ENCODE data around the gene FMO1. TPM values are rescaled to one million over a fixed set of nuclear protein-coding genes. Genes with fewer than 3 reads are reported as not detected.
"Not testable (repeated sequence)": the region's sequence is repeated elsewhere in the genome, so short reads cannot be mapped to it uniquely, and the experiment has no call there.

Gene FMO1
- polyA plus RNA-seq, 12 donors, result 2.7 to 34.9 (median 6.5) TPM; not detected in 1

GRCh38 chr1:171279234-171279633, 30.9 kb downstream of the FMO1 start:
- no peak for DNase-seq

DNA sequence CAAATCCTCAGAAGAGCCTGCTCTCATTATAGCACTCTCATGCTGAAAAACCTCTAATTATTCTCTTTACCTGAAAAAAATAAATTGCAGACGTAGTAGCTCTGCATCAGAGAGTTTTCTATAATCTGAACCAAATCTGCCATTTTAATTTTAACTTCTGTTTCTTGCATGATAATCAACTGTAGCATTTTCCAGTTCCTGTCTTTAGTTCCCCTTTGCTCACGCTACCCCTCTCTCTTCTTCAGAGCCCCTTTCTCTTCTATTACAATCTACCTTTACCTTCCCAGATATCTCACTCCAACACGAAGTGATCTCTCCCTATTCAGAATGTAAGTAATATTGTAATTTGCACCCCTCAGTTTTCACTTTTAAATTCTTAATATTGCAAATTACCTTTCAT, 31.4 kb downstream of the FMO1 start:
- DNase-seq, result no peak

- DNase-seq, result no peak
These were observed 32.3 kb downstream of the FMO1 start for GRCh38 chr1:171280599-171280998.

DNA sequence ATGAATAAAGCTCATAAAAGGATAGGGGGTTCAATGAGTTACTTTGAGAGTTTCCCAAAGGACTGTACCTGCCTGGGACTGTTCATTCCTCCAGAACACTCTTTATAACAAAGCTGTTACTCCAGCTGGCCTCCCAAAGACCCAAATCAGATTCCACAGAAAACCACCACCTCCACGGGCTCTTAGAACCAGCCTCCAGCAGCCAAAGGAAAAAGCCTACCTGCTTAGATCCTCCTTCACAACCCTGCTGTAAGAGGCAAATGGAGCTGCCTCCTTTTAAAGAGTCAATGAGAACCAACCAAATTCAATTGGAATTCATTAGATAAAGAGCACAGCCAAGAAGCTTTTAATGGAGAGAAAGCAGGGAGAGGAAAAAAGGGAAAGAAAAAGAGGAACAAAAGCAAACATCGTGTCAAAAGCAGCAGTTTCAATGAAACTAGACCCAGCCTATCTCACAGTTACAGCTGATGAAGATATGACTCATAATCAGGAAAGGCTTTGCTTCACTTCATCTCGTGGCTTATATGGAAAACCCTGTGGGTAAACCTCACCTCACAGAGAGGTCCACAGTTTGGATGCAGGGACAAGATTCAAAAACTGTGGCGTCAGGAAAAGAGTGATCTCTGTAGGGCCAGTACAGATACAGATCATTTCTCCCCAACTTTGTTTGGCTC, 37.9 kb downstream of the FMO1 start:
- DNase-seq, result no peak

GRCh38 chr1:171290621-171291020, 42.3 kb downstream of the FMO1 start:
- DNase-seq, result no peak

DNA sequence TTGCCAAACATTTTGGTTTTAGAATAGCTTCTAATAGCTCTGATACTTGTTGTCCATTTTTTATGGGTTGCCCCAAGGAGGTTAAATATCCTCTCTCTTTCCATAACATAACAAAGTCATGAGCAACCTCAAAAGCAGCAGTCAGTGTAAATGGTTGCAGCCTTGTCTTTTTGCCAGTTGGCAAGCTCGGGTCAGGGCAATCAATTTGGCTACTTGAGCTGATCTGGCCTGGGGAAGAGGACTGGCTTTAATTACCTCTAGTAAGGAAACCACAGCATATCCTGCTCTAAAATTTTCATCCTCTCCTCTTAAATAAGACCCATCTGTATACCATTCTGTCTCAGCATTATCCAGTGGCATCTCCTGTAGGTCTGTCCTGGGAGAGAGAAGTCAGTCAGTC, 44.5 kb downstream of the FMO1 start:
- no peak for DNase-seq

- not testable (repeated sequence) for DNase-seq
These were observed 47.1 kb downstream of the FMO1 start for GRCh38 chr1:171295383-171295782.

DNA sequence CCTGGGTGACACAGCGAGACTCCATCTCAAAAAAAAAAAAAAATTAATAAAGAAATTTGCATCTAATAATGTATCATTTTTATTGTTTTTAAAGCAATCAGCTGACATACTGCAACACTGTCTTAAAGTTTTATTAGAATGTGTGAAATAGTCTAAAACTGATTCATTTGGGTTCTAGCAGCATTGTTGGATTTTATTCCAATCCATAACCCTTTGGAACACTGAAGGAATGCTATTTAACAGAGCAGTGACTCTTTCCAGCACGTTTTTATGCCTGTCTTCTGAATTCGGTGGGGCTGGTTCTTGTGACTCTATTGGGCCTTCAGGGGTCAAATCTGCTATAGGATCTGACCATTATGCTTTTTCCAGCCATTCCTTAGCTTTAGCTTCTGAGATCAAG, 47.5 kb downstream of the FMO1 start:
- no peak for DNase-seq

DNA sequence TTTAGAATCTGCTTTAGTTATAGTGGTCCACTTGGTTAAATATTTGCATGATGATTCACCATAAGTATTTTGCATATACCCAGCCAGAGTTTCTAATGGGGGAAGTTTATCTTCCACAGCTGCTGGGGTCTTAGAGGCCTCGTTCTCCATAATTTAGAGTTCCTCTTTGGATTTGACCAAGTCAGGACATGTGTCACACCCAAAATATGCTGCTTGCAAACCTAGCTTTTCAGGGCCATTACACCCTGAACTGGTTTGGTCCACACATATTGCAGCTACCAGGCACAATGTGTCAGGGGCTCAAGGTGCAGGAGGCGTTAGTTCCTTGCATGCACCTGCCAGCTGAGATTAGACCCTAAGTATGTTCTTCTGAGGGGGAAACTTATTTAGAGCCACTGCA, 48.6 kb downstream of the FMO1 start:
- no peak for DNase-seq

- DNase-seq, result no peak
These were observed 50.4 kb downstream of the FMO1 start for GRCh38 chr1:171298696-171299095.

DNA sequence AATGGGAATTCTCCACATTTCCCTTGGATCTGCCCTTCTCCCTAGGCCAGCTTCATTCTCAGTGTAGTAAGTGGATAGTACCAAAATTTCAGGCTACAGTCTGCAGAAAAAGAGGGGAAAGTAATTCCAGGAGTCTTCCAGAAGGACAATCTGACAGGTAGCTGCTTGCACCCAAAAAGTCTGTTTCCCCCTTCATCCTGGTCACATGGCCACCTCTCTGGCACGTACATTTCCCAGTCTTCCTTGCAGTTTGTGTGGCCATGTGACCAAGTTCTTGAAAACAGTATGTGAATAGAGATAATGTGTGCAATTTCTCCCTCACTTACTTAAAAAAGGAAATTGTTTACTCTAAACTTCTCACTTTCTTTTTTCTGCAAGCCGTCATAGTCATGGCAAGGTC, 51.0 kb downstream of the FMO1 start:
- no peak for DNase-seq

- no peak for DNase-seq
These were observed 52.1 kb downstream of the FMO1 start for GRCh38 chr1:171300401-171300800.

DNA sequence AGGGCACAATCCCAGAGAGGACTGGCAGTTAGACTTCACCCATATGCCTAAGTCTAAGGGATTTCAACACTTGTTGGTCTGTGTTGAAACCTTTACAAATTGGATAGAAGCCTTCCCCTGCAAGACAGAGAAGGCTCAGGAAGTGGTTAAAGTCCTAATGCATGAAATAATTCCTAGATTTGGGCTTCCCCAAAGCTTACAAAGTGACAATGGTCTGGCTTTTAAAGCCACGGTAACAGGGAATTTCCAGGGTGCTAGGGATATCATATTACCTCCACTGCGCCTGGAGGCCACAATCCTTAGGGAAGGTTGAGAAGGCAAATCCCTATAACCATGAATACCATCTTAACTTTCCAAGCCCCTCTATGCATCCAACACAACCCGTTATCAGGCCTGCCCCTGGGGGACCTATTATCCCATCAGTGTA, 62.4 kb downstream of the FMO1 start:
- no peak for DNase-seq

- no peak for DNase-seq
These were observed 63.7 kb downstream of the FMO1 start for GRCh38 chr1:171311771-171312558.

DNA sequence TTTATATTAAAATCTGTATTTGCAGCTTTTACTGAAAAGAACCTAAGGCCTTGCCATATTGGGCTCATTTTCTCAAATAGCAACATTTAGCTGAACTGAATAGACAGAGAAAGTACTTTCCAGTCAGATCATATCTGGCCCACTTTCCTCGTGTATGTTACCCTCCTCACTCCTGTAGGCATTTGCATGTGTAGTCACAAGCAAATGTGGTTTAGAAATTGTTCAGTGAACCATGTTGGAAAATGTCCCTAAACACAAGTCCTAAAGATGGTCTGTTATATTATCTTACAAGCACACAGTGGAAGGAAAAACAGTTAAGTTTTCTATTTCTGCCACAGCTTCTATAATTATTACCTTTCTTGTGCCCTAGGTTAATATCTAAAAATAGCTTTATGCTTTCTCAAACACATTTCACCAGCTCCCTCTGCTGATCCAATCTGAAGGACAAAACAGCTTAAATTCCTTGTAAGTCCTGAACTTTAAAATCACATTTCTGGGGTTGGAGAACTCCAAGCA, 65.1 kb downstream of the FMO1 start:
- no peak for DNase-seq

DNA sequence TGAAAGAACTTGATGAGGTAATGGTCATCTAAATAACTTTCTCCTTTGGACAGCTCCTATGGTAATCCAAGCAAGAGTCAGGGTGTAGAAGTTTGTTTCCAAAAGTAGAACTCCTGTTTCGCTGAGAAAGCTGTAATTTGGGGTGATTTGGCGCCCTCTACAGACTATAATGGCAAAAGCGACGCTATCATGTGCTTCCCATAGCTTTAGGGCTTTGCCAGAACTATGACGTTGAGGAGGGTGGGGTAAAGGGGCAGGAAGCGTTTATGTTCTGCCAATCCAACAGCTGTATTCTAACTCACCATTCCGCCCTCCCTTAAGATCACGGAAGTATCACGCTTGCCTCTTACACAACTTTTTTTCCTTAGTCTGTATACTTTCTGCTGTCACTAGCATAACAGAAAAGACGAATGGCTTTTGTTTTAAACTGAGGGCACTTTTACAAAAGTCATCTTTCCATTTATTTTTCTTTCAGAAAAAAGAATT, 65.6 kb downstream of the FMO1 start, which contains the start of gene FMO4:
Gene FMO4 (plus strand): TSS at position 349 of the 486 bp plus-strand sequence. CDS start 5,643 bp downstream, outside the sequence.
- peak; percentile 100 for DNase-seq

- no peak for DNase-seq
These were observed 81.0 kb downstream of the FMO1 start for GRCh38 chr1:171329251-171329650.

DNA sequence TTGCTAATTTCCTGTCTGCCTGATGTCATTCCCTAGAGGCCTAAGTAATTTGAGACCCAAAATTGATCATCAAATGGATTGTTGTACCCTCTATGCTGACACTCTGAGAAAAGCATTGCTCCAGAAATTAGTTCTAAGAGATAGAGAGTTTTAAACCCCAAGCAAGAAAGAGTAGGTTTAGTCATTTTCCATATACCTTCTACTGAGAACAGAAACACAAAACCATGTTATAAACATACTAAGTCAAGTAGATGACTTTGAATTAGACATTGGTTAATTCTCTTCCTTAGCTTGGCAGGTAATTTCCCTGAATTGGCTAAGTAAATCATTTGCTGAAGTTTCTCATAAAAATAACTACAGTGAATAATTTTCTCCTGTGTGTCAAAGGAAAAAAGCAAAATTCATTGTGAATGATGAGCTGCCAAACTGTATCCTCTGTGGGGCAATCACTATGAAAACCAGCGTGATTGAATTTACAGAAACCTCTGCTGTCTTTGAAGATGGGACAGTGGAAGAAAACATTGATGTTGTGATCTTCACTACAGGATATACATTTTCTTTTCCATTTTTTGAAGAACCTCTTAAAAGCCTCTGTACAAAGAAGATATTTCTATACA, 85.8 kb downstream of the FMO1 start:
- DNase-seq, result peak; percentile 36

All from muscle of arm (tissue), 12 donors.